Measurements from ENCODE around the gene TRAPPC4. TPM values are rescaled to one million over a fixed set of nuclear protein-coding genes. Genes with fewer than 3 reads are reported as not detected.

Gene TRAPPC4
- total and polyA plus RNA-seq, 4 donors = 21.1 to 35.7 (median 32.4) TPM

GRCh38 chr11:119055901-119056300, 37.3 kb downstream of the TRAPPC4 start:
- Histone ChIP-seq H3K9ac (ENCODE audit: low read depth in 1 of 2, low read length in 2 of 2) (peak overlapping the region; percentile 39 to 75), H3K4me3 (ENCODE audit: low read depth in 1 of 3, low read length in 3 of 3) (peak overlapping the region; percentile 88 to 94 (median 90)), H3K36me3 (ENCODE audit: control insufficient read depth in 4 of 4, insufficient read depth in 3 of 4, low read depth in 1 of 4, low read length in 3 of 4) (peaks cover 23 to 43% (median 34%) of the 10 kb centered on the region in 4 donors), H3K4me1 (ENCODE audit: control insufficient read depth in 4 of 4, insufficient read depth in 4 of 4, low read length in 3 of 4) (peaks cover 0 to 23% (median 16%) of the 10 kb centered on the region in 4 donors), H3K9me3 (ENCODE audit: control insufficient read depth in 4 of 4, low read length in 3 of 4) (no peaks in the 10 kb centered on the region), H3K27me3 (ENCODE audit: control insufficient read depth in 4 of 4, insufficient read depth in 4 of 4, low read length in 3 of 4) (no peaks in the 10 kb centered on the region), H3K27ac (ENCODE audit: low read depth in 1 of 2, low read length in 2 of 2) (no peak overlapping the region)
- 55% methylated on average over 6 of the region's 6 CpGs for WGBS
- TF ChIP-seq HNF4A (conservative IDR thresholded peaks at IDR 0.05) = no peak
- TF ChIP-seq RAD21 (IDR thresholded peaks at IDR 0.05) = peak in 1 of 2 donors; percentile 19
- no peak for DNase-seq (ENCODE audit: low spot score)

DNA sequence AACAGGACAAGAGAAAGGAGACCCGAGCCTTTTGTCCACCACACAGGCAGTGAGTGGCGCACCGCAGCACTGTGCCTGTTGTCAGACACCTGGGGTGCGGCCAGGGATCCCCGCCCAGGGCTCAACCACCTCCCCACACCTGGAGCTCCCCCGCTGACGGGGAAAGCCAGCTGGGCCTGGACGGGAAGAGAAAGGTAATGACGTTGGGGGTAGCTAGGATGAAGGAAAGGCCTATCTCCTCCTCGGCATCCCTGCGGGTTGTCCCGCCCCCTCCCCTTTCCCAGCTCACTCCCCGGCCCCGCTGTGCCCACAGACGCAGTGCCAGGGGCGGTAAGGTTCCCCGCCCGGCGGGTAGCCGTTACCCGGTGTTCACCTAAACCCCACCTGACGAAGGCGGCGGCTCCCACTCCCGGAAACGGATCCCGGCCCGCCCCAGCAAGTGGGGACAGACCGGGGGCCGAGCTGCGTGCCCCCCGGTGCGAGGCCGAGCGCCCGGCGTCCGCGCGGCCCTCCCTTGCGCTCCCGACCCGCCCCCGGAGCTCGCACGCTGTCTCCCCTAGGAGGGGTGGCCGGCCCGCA, 37.9 kb downstream of the TRAPPC4 start:
- Histone ChIP-seq H3K4me3 (ENCODE audit: low read depth in 1 of 3, low read length in 3 of 3) (peak overlapping the region; percentile 88 to 94 (median 90)), H3K27ac (ENCODE audit: low read depth in 1 of 2, low read length in 2 of 2) (peak overlapping the region; percentile 79 to 81), H3K9me3 (ENCODE audit: control insufficient read depth in 4 of 4, low read length in 3 of 4) (no peaks in the 10 kb centered on the region), H3K4me1 (ENCODE audit: control insufficient read depth in 4 of 4, insufficient read depth in 4 of 4, low read length in 3 of 4) (peaks cover 0 to 23% (median 16%) of the 10 kb centered on the region in 4 donors), H3K36me3 (ENCODE audit: control insufficient read depth in 4 of 4, insufficient read depth in 3 of 4, low read depth in 1 of 4, low read length in 3 of 4) (peaks cover 20 to 37% (median 32%) of the 10 kb centered on the region in 4 donors), H3K27me3 (ENCODE audit: control insufficient read depth in 4 of 4, insufficient read depth in 4 of 4, low read length in 3 of 4) (no peaks in the 10 kb centered on the region), H3K9ac (ENCODE audit: low read depth in 1 of 2, low read length in 2 of 2) (peak overlapping the region; percentile 39 to 75)
- 1% methylated on average over 48 of the region's 48 CpGs for whole genome bisulfite sequencing
- DNase-seq (ENCODE audit: low spot score) = peak; percentile 49
- no peak for TF ChIP-seq HNF4A (conservative IDR thresholded peaks at IDR 0.05)
- TF ChIP-seq ATF3 (IDR thresholded peaks at IDR 0.05) = no peak
- TF ChIP-seq, protein P1, sequence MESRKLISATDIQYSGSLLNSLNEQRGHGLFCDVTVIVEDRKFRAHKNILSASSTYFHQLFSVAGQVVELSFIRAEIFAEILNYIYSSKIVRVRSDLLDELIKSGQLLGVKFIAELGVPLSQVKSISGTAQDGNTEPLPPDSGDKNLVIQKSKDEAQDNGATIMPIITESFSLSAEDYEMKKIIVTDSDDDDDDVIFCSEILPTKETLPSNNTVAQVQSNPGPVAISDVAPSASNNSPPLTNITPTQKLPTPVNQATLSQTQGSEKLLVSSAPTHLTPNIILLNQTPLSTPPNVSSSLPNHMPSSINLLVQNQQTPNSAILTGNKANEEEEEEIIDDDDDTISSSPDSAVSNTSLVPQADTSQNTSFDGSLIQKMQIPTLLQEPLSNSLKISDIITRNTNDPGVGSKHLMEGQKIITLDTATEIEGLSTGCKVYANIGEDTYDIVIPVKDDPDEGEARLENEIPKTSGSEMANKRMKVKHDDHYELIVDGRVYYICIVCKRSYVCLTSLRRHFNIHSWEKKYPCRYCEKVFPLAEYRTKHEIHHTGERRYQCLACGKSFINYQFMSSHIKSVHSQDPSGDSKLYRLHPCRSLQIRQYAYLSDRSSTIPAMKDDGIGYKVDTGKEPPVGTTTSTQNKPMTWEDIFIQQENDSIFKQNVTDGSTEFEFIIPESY (IDR thresholded peaks at IDR 0.05) = no peak
- no peak for TF ChIP-seq JUND (IDR thresholded peaks at IDR 0.05)
- no peak for TF ChIP-seq GABPA (IDR thresholded peaks at IDR 0.05 in 1 of 2, conservative IDR thresholded peaks at IDR 0.05 in 1 of 2)
- TF ChIP-seq, protein P2, sequence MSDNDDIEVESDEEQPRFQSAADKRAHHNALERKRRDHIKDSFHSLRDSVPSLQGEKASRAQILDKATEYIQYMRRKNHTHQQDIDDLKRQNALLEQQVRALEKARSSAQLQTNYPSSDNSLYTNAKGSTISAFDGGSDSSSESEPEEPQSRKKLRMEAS (IDR thresholded peaks at IDR 0.05) = no peak
- TF ChIP-seq NR2F2 (IDR thresholded peaks at IDR 0.05) = no peak
- TF ChIP-seq, protein P3, sequence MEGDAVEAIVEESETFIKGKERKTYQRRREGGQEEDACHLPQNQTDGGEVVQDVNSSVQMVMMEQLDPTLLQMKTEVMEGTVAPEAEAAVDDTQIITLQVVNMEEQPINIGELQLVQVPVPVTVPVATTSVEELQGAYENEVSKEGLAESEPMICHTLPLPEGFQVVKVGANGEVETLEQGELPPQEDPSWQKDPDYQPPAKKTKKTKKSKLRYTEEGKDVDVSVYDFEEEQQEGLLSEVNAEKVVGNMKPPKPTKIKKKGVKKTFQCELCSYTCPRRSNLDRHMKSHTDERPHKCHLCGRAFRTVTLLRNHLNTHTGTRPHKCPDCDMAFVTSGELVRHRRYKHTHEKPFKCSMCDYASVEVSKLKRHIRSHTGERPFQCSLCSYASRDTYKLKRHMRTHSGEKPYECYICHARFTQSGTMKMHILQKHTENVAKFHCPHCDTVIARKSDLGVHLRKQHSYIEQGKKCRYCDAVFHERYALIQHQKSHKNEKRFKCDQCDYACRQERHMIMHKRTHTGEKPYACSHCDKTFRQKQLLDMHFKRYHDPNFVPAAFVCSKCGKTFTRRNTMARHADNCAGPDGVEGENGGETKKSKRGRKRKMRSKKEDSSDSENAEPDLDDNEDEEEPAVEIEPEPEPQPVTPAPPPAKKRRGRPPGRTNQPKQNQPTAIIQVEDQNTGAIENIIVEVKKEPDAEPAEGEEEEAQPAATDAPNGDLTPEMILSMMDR (IDR thresholded peaks at IDR 0.05; ENCODE audit: low read depth, low read length, missing input control) = no peak
- TF ChIP-seq FOXA1 (IDR thresholded peaks at IDR 0.05) = no peak
- TF ChIP-seq HNF4G (IDR thresholded peaks at IDR 0.05) = no peak

- Histone ChIP-seq H3K36me3 (ENCODE audit: control insufficient read depth in 4 of 4, insufficient read depth in 3 of 4, low read depth in 1 of 4, low read length in 3 of 4) (peaks cover 17 to 30% (median 25%) of the 10 kb centered on the region in 4 donors), H3K27me3 (ENCODE audit: control insufficient read depth in 4 of 4, insufficient read depth in 4 of 4, low read length in 3 of 4) (no peaks in the 10 kb centered on the region), H3K9ac (ENCODE audit: low read depth in 1 of 2, low read length in 2 of 2) (peak within 1 kb of the TSS; percentile 75), H3K27ac (ENCODE audit: low read depth in 1 of 2, low read length in 2 of 2) (peak within 1 kb of the TSS; percentile 81 to 86), H3K9me3 (ENCODE audit: control insufficient read depth in 4 of 4, low read length in 3 of 4) (no peaks in the 10 kb centered on the region), H3K4me1 (ENCODE audit: control insufficient read depth in 4 of 4, insufficient read depth in 4 of 4, low read length in 3 of 4) (peaks cover 0 to 23% (median 16%) of the 10 kb centered on the region in 4 donors), H3K4me3 (ENCODE audit: low read depth in 1 of 3, low read length in 3 of 3) (peak within 1 kb of the TSS; percentile 88 to 94 (median 90))
- WGBS = under 1% methylated on average over 79 of the region's 79 CpGs
- peak; percentile 99 for DNase-seq (ENCODE audit: low spot score)
- TF ChIP-seq, protein P1 (IDR thresholded peaks at IDR 0.05) = no peak
- TF ChIP-seq RXRA (IDR thresholded peaks at IDR 0.05) (peak; percentile 64 to 77), EGR1 (IDR thresholded peaks at IDR 0.05; ENCODE audit: low read depth in 2 of 2) (peak in 1 of 2 donors; percentile 28), NR2F2 (IDR thresholded peaks at IDR 0.05) (peak; percentile 21), REST (IDR thresholded peaks at IDR 0.05) (peak; percentile 70), FOXA2 (IDR thresholded peaks at IDR 0.05) (no peak)
- TF ChIP-seq, protein P2 (IDR thresholded peaks at IDR 0.05) = no peak
These were observed 38.6 kb downstream of the TRAPPC4 start, which contains the start of gene HYOU1 for GRCh38 chr11:119057000-119057769. Gene HYOU1, minus strand, starts transcription at chr11:119057205. Its CDS starts 1,045 bp downstream, at chr11:119056160.
